ENCODE measurements around the gene ABR. TPM values are rescaled to one million over a fixed set of nuclear protein-coding genes. Genes with fewer than 3 reads are reported as not detected.

The ABR gene
- total RNA-seq (2022; extraction: Qiagen RNA extraction; ENCODE audit: low read depth) = 99.5 to 115 TPM (median 106 TPM) in 5 replicates

GRCh38 chr17:1179818-1180742 lies at the start of gene ABR:
TSS of gene ABR (minus strand) at chr17:1179981. CDS start at chr17:1179727, 254 bp downstream.

GRCh38 chr17:996554-997344 lies 183.0 kb downstream of the ABR start, which contains the start of gene TIMM22:
TSS of gene TIMM22 (plus strand) at chr17:997129. CDS start at chr17:997143, 14 bp downstream.

GRCh38 chr17:979539-980405 lies 200.0 kb downstream of the ABR start, which contains the start of gene NXN:
TSS of gene NXN (minus strand) at chr17:979776.

Other genes with a start within 250 kb of the ABR start
- gene NXN, start 200.2 kb downstream of the ABR start, total RNA-seq (2022; extraction: Qiagen RNA extraction; ENCODE audit: low read depth) = 24.8 to 28.3 TPM (median 26.0 TPM) in 5 replicates
- gene TIMM22, start 182.9 kb downstream of the ABR start, total RNA-seq (2022; extraction: Qiagen RNA extraction; ENCODE audit: low read depth) = 24.8 to 28.9 TPM (median 27.2 TPM) in 5 replicates
- not detected in 5 replicates for gene BHLHA9, start 90.5 kb upstream of the ABR start, total RNA-seq (2022; extraction: Qiagen RNA extraction; ENCODE audit: low read depth)
- gene TRARG1, start 99.7 kb upstream of the ABR start, total RNA-seq (2022; extraction: Qiagen RNA extraction; ENCODE audit: low read depth) = not detected in 5 replicates
- gene YWHAE, start 220.2 kb upstream of the ABR start, total RNA-seq (2022; extraction: Qiagen RNA extraction; ENCODE audit: low read depth) = 565 to 1,004 TPM (median 594 TPM) in 5 replicates